Ishikawa (cell line): ENCODE measurements around the gene TRIM24.

Experiments
- CEBPB ChIP-seq: IDR thresholded peaks from 2 replicates; pipeline ENCODE4 v1.6.1; 2012
- CREB1 ChIP-seq: IDR thresholded peaks from 2 replicates; pipeline ENCODE4 v1.6.1; 2012; ENCODE audit warnings: low read depth
- EGR1 ChIP-seq: IDR thresholded peaks from 2 replicates; pipeline ENCODE4 v1.6.1; 2012
- EP300 ChIP-seq: IDR thresholded peaks from 2 replicates; pipeline ENCODE4 v1.6.1; 2012; ENCODE audit warnings: borderline replicate concordance
- FOXM1 ChIP-seq: IDR thresholded peaks from 2 replicates; pipeline ENCODE4 v1.6.1; 2012; ENCODE audit warnings: low read depth, borderline replicate concordance
- NFIC ChIP-seq: IDR thresholded peaks from 2 replicates; pipeline ENCODE4 v1.6.1; 2012
- RAD21 ChIP-seq: IDR thresholded peaks from 2 replicates; pipeline ENCODE4 v1.6.1; 2012; ENCODE audit warnings: low read depth
- TAF1 ChIP-seq: IDR thresholded peaks from 2 replicates; pipeline ENCODE4 v1.6.1; 2012; ENCODE audit warnings: low read depth, mild to moderate bottlenecking
- TCF12 ChIP-seq: IDR thresholded peaks from 2 replicates; pipeline ENCODE4 v1.6.1; 2012; ENCODE audit warnings: low read depth
- TEAD4 ChIP-seq: IDR thresholded peaks from 2 replicates; pipeline ENCODE4 v1.6.1; 2012
- USF1 ChIP-seq: IDR thresholded peaks from 2 replicates; pipeline ENCODE4 v1.6.1; 2012
- YY1 ChIP-seq: IDR thresholded peaks from 2 replicates; pipeline ENCODE4 v1.6.1; 2012; ENCODE audit warnings: low read depth
- ZBTB7A ChIP-seq: IDR thresholded peaks from 2 replicates; pipeline ENCODE4 v1.6.1; 2012; ENCODE audit warnings: low read depth
- TF ChIP-seq, protein P1 (sequence below): IDR thresholded peaks from 2 replicates; pipeline ENCODE4 v1.6.1; 2012; ENCODE audit warnings: low read depth, mild to moderate bottlenecking
- TF ChIP-seq, protein P2 (sequence below): IDR thresholded peaks from 2 replicates; pipeline ENCODE4 v1.6.1; 2012

TRIM24 gene

GRCh38 chr7:138608275-138608674 lies 148.2 kb downstream of the TRIM24 start:
- TF ChIP-seq EP300 (no peak), CEBPB (no peak), CREB1 (no peak), USF1 (no peak), TCF12 (no peak), EGR1 (no peak), FOXM1 (no peak), RAD21 (no peak), TAF1 (no peak)
- TF ChIP-seq, protein P1, sequence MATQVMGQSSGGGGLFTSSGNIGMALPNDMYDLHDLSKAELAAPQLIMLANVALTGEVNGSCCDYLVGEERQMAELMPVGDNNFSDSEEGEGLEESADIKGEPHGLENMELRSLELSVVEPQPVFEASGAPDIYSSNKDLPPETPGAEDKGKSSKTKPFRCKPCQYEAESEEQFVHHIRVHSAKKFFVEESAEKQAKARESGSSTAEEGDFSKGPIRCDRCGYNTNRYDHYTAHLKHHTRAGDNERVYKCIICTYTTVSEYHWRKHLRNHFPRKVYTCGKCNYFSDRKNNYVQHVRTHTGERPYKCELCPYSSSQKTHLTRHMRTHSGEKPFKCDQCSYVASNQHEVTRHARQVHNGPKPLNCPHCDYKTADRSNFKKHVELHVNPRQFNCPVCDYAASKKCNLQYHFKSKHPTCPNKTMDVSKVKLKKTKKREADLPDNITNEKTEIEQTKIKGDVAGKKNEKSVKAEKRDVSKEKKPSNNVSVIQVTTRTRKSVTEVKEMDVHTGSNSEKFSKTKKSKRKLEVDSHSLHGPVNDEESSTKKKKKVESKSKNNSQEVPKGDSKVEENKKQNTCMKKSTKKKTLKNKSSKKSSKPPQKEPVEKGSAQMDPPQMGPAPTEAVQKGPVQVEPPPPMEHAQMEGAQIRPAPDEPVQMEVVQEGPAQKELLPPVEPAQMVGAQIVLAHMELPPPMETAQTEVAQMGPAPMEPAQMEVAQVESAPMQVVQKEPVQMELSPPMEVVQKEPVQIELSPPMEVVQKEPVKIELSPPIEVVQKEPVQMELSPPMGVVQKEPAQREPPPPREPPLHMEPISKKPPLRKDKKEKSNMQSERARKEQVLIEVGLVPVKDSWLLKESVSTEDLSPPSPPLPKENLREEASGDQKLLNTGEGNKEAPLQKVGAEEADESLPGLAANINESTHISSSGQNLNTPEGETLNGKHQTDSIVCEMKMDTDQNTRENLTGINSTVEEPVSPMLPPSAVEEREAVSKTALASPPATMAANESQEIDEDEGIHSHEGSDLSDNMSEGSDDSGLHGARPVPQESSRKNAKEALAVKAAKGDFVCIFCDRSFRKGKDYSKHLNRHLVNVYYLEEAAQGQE: no peak

DNA sequence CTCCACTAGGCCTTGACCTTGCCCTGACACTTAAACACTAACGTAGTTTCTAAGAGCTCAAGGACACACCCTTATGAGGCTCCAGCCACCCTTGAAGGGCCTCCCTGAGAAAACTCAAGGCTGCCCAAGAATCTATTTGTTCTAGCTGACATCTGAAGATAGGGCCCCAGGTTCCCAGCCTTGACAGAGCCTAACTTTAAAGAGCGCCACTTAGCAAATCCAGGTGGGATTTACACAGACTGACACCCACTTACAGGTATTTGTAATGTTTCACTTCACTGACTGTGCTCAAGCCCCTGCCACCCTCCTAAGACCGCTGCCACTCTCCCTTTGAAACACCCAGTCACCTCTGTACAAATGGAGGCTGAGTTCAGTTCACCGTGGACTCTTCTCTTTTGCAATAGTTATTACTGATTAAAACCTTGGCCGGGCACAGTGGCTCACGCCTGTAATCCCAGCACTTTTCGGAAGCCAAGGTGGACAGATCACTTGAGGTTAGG lies 150.7 kb downstream of the TRIM24 start:
- no peak for TF ChIP-seq RAD21
- no peak for TF ChIP-seq CEBPB
- TF ChIP-seq CREB1: no peak
- TF ChIP-seq USF1: no peak
- no peak for TF ChIP-seq EGR1
- no peak for TF ChIP-seq TEAD4
- TF ChIP-seq, protein P1: no peak
- TF ChIP-seq YY1: no peak
- no peak for TF ChIP-seq TAF1
- TF ChIP-seq ZBTB7A: no peak
- no peak for TF ChIP-seq NFIC
- no peak for TF ChIP-seq TCF12
- no peak for TF ChIP-seq EP300

GRCh38 chr7:138613630-138614029 lies 153.6 kb downstream of the TRIM24 start:
- TF ChIP-seq RAD21 (no peak), EGR1 (no peak), TEAD4 (no peak), EP300 (no peak), USF1 (no peak), TCF12 (no peak), NFIC (no peak), ZBTB7A (no peak), CEBPB (no peak), CREB1 (no peak), FOXM1 (no peak), TAF1 (no peak), YY1 (no peak)
- TF ChIP-seq, protein P1: no peak
- TF ChIP-seq, protein P2, sequence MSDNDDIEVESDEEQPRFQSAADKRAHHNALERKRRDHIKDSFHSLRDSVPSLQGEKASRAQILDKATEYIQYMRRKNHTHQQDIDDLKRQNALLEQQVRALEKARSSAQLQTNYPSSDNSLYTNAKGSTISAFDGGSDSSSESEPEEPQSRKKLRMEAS: no peak

GRCh38 chr7:138616085-138616484 lies 156.0 kb downstream of the TRIM24 start:
- TF ChIP-seq YY1: no peak
- no peak for TF ChIP-seq EGR1
- TF ChIP-seq NFIC: no peak
- no peak for TF ChIP-seq TEAD4

DNA sequence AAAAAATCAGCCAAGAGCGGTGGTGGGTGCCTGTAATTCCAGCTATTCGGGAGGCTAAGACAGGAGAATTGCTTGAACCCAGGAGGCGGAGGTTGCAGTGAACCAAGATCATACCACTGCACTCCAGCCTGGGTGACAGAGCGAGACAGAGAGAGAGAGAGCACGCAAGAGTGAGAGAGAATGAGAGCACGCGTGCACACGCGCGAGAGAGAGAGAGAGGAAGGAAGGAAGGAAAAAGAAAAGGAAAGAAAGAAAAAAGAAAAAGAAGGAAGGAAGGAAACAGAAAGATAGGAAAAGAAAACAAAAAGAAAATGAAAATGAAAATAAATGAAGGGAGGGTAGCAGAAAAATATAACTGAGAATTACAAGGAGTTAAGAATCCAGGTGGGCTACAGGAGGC lies 158.4 kb downstream of the TRIM24 start:
- no peak for TF ChIP-seq TAF1
